Heart left ventricle (tissue), 13 donors: ENCODE measurements around the gene EXOC4.

Source experiments
- POLR2A ChIP-seq, 2 donors: fragments of 450-650 bp; IDR thresholded peaks; one replicate each; pipeline ENCODE4 v1.6.1; 2017; ENCODE audit warnings: antibody characterized with exemption in 2 of 2, mild to moderate bottlenecking in 2 of 2, moderate library complexity in 2 of 2
- TF ChIP-seq, protein P1 (sequence below), 12 donors: fragments of 200-600 bp; sonication (generic) in 4 of 12; IDR thresholded peaks; one replicate each; pipeline versions ENCODE4 v1.5.0 to v1.8.0; 2018 to 2022; ENCODE audit warnings: antibody characterized with exemption in 12 of 12, mild to moderate bottlenecking in 5 of 12
- donor health status: ischemic (EF 13 %, LVEDD 7.1; RV severe dilation, severe dysfunction).
- donor health status: DM: no; HTN: yes; CAD: no.
- donor health status: DM: no; HTN: no; CAD: no.
- donor health status: ischemic (EF 25% LVEDD 6.9; RV normal size, moderate dysfunction).
- donor health status: ischemic (EF 25% LVEDD 5.7; RV mildly dilated, moderate dysfunction).
- donor health status: ischemic (EF 35%, LVEDD 5.7; RV mildly dilated, moderate dysfunction).
- donor health status: nonischemic (EF 11% LVEDD 7.7; RV severe dilation, severe dysfunction).
- donor health status: DM: yes; HTN: yes; CAD: no.
- donor health status: PGD.
- donor health status: ischemic (EF 29% LVEDD 5.4; RV normal size, mild dysfunction).
- donor health status: nonischemic (EF 23%, LVEDD 6.1; RV moderate dilation, normal function).

DNA sequence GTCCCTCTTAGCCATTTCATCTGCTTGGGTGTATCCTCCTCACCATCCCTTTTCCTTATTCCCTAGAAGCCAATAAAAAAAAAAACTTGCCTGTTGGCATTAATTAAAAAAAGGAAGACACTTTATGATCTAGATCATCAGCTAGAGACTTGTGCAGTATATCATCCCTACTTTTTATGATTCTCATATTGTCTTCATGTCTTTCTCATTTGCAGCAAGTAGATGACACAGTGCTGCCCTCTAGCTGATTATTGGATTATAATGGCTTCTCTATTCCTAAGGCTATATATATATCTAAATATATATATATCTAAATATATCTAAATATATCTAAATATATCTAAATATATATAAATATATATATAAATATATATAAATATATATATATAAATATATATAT is 601.9 kb downstream of the EXOC4 start:
- TF ChIP-seq, protein P1, sequence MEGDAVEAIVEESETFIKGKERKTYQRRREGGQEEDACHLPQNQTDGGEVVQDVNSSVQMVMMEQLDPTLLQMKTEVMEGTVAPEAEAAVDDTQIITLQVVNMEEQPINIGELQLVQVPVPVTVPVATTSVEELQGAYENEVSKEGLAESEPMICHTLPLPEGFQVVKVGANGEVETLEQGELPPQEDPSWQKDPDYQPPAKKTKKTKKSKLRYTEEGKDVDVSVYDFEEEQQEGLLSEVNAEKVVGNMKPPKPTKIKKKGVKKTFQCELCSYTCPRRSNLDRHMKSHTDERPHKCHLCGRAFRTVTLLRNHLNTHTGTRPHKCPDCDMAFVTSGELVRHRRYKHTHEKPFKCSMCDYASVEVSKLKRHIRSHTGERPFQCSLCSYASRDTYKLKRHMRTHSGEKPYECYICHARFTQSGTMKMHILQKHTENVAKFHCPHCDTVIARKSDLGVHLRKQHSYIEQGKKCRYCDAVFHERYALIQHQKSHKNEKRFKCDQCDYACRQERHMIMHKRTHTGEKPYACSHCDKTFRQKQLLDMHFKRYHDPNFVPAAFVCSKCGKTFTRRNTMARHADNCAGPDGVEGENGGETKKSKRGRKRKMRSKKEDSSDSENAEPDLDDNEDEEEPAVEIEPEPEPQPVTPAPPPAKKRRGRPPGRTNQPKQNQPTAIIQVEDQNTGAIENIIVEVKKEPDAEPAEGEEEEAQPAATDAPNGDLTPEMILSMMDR (IDR thresholded peaks at IDR 0.05) = peak in 8 of 12 donors; percentile 29 to 57 (median 38)
- TF ChIP-seq POLR2A (IDR thresholded peaks at IDR 0.05) = no peak
